HEK293 (cell line): ENCODE measurements around the gene UBASH3B.

Source experiments
- CTCF ChIP-seq: fragments of 450-650 bp; formaldehyde crosslinking; IDR thresholded peaks from 2 replicates; pipeline ENCODE4 v1.5.1; 2016; ENCODE audit warnings: missing biosample characterization, missing genetic modification characterization
- SP2 ChIP-seq: fragments of 450-650 bp; formaldehyde crosslinking; IDR thresholded peaks from 2 replicates; pipeline ENCODE4 v1.5.1; 2016; ENCODE audit warnings: missing biosample characterization, missing genetic modification characterization
- ZNF558 ChIP-seq: fragments of 450-650 bp; formaldehyde crosslinking; IDR thresholded peaks from 2 replicates; pipeline ENCODE4 v1.5.1; 2016; ENCODE audit warnings: missing biosample characterization, missing genetic modification characterization
- ZNF580 ChIP-seq: fragments of 450-650 bp; formaldehyde crosslinking; IDR thresholded peaks from 2 replicates; pipeline ENCODE4 v1.5.1; 2016; ENCODE audit warnings: missing biosample characterization, missing genetic modification characterization
- ZNF830 ChIP-seq: fragments of 450-650 bp; IDR thresholded peaks from 2 replicates; pipeline ENCODE4 v1.5.0; 2018; ENCODE audit warnings: missing biosample characterization, missing genetic modification characterization, low read depth, mild to moderate bottlenecking, moderate library complexity
- TF ChIP-seq, protein P1 (sequence below): fragments of 450-650 bp; formaldehyde crosslinking; IDR thresholded peaks from 2 replicates; pipeline ENCODE4 v1.5.0; 2017; ENCODE audit warnings: missing biosample characterization, missing genetic modification characterization, borderline replicate concordance

DNA sequence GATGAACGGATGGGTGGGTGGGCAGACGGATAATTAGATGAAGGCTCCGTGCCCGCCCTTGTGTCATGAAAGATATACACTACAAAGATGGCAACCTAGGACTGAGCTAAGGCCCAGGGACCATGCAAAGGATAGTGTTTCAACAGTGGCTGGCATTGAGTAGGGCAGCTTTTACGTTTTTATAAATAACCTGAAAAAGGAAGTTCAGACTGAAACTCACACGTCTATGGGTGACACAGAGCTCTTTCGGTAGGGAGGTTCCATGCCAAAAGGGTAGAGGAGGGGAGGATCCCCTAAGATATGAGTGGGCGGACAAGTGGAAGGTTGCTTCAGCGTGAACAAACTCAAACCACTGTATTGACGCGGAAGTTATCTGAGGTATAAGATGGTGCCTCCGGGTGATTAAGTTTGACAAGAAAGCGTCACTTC is 90.5 kb downstream of the UBASH3B start:
- TF ChIP-seq ZNF580 (no peak), CTCF (tag by site-specific recombination) (no peak), SP2 (tag by site-specific recombination) (no peak), ZNF830 (tag by site-specific recombination) (no peak), ZNF558 (no peak)
- TF ChIP-seq, protein P1, sequence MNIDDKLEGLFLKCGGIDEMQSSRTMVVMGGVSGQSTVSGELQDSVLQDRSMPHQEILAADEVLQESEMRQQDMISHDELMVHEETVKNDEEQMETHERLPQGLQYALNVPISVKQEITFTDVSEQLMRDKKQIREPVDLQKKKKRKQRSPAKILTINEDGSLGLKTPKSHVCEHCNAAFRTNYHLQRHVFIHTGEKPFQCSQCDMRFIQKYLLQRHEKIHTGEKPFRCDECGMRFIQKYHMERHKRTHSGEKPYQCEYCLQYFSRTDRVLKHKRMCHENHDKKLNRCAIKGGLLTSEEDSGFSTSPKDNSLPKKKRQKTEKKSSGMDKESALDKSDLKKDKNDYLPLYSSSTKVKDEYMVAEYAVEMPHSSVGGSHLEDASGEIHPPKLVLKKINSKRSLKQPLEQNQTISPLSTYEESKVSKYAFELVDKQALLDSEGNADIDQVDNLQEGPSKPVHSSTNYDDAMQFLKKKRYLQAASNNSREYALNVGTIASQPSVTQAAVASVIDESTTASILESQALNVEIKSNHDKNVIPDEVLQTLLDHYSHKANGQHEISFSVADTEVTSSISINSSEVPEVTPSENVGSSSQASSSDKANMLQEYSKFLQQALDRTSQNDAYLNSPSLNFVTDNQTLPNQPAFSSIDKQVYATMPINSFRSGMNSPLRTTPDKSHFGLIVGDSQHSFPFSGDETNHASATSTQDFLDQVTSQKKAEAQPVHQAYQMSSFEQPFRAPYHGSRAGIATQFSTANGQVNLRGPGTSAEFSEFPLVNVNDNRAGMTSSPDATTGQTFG (tag by site-specific recombination), result no peak
